C4-2B (cell line): Measurements from ENCODE around the gene SMOC2.

ENCODE experiments used
- ZFX ChIP-seq: fragments of 450-650 bp; IDR thresholded peaks from 2 replicates; pipeline ENCODE4 v1.6.1; 2017
- TF ChIP-seq, protein P1 (sequence below): fragments of 450-650 bp; conservative IDR thresholded peaks from 2 replicates; pipeline ENCODE4 v1.5.1; 2017; ENCODE audit warnings: mild to moderate bottlenecking

DNA sequence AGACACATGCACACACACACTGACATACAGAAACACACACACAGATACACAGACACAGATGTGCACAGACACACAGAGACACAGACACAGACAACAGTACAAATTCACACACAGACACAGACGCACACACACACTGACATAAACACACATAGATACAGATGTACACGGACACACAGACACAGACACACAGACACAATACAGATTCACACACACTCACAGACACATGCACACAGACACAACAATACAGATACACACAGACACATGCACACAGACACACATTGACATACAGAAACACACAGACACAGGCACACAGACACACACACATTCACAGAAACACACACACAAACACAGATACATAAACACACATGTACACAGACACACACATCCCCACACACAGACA is 183.6 kb downstream of the SMOC2 start:
- TF ChIP-seq, protein P1, sequence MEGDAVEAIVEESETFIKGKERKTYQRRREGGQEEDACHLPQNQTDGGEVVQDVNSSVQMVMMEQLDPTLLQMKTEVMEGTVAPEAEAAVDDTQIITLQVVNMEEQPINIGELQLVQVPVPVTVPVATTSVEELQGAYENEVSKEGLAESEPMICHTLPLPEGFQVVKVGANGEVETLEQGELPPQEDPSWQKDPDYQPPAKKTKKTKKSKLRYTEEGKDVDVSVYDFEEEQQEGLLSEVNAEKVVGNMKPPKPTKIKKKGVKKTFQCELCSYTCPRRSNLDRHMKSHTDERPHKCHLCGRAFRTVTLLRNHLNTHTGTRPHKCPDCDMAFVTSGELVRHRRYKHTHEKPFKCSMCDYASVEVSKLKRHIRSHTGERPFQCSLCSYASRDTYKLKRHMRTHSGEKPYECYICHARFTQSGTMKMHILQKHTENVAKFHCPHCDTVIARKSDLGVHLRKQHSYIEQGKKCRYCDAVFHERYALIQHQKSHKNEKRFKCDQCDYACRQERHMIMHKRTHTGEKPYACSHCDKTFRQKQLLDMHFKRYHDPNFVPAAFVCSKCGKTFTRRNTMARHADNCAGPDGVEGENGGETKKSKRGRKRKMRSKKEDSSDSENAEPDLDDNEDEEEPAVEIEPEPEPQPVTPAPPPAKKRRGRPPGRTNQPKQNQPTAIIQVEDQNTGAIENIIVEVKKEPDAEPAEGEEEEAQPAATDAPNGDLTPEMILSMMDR: no peak
- no peak for TF ChIP-seq ZFX
